RPMI8226 (cell line): ENCODE data around the gene DNAI7.
A peak's percentile ranks its signal among the peaks of the same experiment; 100 is the strongest.

Source experiments
- DNase-seq: peaks from one replicate; pipeline ENCODE4 v3.0.0-alpha.2; 2015

DNAI7 gene

GRCh38 chr12:25100194-25101091 lies 94.5 kb downstream of the DNAI7 start:
- no peak for DNase-seq

GRCh38 chr12:25099010-25099409 lies 96.0 kb downstream of the DNAI7 start:
- no peak for DNase-seq

DNA sequence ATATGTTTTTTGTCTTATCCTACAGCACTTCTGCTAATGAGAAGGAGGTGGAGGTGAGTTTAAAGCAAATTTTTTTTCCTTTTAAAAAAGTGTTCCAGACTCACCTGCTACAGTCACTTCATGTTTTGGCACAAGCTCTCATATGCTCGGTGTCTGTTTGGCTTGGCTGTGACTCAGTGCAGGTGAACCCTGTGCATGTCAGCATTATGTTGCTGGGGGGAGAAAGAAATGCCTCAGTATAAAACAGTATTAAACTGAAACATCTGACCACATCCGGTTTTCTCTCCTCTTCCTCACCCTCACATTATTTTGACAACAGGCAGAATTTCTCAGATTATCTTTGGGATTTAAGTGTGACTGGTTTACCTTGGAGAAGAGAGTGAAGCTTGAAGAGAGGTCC lies 105.2 kb downstream of the DNAI7 start:
- DNase-seq: peak; percentile 85

- no peak for DNase-seq
Observed at GRCh38 chr12:25087596-25087995, 107.4 kb downstream of the DNAI7 start.

DNA sequence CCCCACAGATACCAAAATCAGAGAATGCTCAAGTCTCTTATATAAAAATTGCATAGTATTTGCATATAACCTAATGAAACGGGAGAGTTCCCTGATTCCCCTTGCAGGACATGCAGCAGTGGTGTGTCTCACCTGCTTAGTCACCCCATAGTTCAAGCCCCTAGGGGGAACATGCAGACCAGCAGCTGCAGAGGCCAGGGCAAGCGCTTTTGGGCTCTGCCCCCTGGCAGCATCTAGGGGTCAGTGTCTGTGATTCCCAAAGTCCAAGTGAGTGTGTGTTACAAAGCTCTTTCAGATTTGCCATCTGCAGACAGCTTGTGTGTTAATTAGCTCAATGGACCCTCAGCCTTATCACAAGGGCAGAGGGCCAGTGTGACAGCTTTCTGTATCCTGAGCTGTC lies 110.1 kb downstream of the DNAI7 start:
- DNase-seq: no peak

DNA sequence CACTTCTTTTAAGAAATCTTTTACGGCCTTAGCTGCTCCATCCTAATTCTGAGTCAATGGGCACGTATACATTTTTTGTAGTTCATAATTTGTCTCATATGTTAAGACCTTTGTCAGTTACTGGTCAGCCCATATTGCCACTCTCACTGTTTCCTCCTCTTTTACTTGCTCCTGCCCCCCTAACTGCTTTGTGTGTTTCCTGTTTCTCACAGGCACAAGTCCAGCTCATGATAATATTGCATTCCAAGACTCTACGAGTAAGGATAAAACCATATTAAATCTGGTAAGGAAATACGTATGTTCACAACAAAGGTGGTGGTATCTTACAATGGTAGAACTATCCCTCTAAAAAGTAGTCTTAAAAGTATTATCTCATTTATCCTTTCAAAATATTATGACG lies 111.7 kb downstream of the DNAI7 start:
- DNase-seq: no peak

DNA sequence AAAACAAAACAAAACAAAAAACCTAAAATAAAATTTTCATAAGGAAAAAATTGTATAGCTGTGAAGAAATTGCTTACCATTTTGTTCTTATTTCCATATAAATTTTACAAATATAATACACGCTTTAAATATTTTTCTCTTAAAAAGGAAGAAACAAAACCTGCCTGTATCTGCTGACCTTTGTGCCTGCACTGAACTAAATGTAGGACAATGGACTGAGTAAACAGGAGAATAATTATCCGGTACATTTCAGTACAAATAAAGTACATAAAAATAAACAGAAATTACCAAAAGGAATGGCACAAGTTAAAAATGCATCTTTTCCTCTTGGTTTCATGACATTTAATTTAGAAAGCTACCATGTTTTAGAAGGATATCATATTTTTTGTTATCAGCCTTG lies 112.3 kb downstream of the DNAI7 start:
- DNase-seq: no peak

- no peak for DNase-seq
Observed at GRCh38 chr12:25079393-25079792, 115.6 kb downstream of the DNAI7 start.

- no peak for DNase-seq
Observed at GRCh38 chr12:25074954-25075353, 120.0 kb downstream of the DNAI7 start.

DNA sequence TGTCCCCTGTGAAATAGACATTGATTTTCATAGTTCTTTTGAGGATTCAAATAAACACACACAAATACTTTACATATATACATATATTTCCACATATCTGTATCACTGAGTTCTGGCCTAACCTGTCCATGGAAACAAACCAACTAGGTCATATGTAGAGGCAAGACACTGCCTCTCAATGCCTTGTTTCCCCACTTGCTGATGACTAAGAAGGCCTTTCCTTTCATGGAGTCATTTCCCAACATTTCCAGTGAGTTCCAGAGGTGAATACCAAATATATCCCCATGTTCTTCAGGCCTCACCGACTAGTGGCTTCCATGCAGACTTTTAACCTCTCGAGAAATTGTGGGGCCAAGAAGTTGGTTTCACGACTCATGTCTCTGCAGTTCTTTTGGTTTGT lies 120.8 kb downstream of the DNAI7 start:
- no peak for DNase-seq

GRCh38 chr12:25072906-25073650 lies 121.9 kb downstream of the DNAI7 start:
- no peak for DNase-seq

DNA sequence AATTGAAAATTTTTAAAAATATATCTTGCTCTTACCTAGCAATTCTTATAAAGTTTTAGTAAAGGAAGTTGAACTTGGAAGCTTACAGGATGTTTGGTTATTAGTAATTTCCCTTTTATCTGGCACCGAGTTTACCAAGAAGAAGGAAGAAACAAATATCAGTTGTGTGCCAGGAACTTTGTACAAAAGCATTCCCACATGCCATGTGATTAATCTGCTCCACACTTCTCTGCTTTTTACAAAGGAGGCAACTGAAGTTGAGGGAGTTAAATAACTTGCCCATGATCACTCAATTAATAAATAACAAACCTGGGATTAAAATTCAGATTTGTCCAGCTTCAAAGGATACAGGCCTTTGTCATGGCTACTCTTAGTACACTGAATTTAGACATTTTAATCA lies 123.6 kb downstream of the DNAI7 start:
- DNase-seq: no peak

DNA sequence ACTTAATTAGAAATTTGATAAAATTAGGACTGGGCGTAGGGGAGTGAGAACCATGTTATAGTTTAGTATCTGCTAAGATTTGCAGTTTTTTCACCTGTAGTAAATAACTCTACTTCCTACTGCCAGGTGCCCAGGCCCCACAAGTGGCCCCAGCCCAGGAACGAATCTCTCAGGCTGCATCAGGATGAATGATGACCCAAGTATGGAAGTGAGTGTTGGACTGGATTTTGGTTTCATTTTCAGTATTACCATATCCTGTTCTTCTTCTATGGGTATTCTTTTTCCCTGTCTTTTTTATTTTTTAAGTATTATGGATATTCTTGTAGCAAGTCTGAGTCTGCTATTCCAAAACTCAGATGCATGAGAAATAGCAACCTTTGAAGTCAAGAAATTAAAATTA lies 125.7 kb downstream of the DNAI7 start:
- DNase-seq: no peak

- DNase-seq: no peak
Observed at GRCh38 chr12:25065035-25065434, 129.9 kb downstream of the DNAI7 start.

DNA sequence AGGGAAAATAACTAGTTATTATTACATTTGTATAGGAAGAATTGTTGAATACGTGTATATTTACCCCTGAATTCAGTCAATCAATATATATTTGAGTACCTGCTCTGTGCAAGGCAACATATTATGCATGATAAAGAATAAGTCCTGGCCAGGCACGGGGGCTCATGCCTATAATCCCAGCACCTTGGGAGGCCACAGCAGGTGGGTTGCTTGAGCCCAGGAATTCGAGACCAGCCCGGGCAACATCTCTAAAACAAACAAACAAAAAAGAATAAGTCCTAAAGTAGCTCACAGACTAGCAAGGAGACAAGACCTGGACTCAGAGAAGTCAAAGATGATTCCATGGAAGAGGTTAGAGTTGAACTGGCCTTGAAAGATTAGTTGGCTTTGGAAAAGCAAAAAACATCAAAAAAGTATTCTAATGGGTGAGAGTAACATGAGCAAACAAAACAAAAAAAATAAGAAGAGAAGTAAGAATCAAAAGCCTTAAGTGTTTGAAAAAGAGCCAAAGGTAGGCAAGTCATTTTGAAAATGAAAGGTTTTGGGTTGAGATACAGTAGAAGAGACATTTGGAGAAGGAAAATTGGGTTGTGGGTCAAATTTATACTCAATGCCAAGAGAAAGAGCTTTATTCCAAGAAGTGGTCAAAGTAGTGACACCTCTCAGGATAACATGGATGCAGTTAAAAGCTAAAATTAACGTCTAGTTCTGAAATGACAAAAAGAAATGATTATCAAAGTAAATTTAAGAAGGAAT lies 130.9 kb downstream of the DNAI7 start:
- DNase-seq: no peak

GRCh38 chr12:25058658-25059058 lies 136.3 kb downstream of the DNAI7 start:
- no peak for DNase-seq
